ENCODE results near the gene ANKFY1.
"Not testable (repeated sequence)": the region's sequence is repeated elsewhere in the genome, so short reads cannot be mapped to it uniquely, and the experiment has no call there.

The ANKFY1 gene

DNA sequence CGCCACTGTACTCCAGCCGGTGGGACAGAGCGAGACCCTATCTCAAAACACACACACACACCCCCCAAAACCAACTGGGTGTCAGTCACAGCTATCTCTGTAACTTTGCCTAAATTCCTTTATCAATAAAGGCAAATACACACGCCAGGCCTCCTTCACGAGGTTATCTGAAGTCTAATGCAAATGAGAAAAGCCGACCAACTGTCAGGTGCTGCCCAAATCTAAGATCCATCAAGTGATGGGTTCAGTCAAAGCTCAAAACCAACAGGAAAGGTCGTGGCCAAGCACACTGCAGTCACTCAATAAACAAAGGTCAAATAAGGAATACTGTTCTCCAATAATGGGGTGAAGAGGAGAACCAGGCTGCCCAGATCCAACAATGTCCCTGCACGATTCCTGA is 1.1 kb downstream of the ANKFY1 start:
- no peak for DNase-seq

DNA sequence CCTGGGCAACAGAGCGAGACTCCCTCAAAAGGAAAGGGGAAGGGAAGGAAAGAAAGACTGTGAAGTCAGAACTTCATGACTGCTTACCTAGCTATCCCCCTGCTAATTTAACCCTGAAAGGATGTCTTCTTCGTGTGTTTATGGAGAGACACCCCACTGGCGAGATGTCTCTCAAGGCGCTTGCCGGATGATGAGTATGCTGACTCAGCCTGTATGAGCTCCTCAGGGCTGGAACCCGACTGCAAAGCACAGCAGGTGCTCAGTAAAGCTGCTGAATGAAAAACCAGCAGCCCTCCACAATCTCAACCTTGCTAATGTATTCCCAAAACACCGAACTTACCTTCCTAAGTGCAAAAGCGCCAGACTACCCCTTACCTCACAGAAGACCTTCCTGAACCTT is 2.3 kb downstream of the ANKFY1 start:
- DNase-seq = no peak

- no peak for DNase-seq
Observed at GRCh38 chr17:4258867-4259266, 4.9 kb downstream of the ANKFY1 start.

GRCh38 chr17:4256952-4257351 is 6.8 kb downstream of the ANKFY1 start:
- no peak for DNase-seq

DNA sequence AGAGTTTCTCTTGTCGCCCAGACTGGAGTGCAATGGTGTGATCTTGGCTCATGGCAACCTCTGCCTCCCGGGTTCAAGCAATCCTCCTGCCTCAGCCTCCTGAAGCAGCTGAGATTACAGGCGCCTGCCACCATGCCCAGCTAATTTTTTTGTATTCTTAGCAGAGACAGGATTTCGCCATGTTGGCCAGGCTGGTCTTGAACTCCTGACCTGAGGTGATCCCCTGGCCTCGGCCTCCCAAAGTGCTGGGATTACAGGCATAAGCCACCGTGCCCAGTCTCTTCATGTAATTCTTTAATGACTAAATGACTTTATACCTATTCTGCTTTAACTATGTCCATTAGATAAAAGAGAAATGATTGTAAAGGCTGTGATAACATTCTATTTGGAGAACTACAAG is 8.5 kb downstream of the ANKFY1 start:
- not testable (repeated sequence) for DNase-seq

- DNase-seq = no peak
Observed at GRCh38 chr17:4250887-4251286, 12.9 kb downstream of the ANKFY1 start.

- no peak for DNase-seq
Observed at GRCh38 chr17:4249452-4250029, 14.2 kb downstream of the ANKFY1 start.

DNA sequence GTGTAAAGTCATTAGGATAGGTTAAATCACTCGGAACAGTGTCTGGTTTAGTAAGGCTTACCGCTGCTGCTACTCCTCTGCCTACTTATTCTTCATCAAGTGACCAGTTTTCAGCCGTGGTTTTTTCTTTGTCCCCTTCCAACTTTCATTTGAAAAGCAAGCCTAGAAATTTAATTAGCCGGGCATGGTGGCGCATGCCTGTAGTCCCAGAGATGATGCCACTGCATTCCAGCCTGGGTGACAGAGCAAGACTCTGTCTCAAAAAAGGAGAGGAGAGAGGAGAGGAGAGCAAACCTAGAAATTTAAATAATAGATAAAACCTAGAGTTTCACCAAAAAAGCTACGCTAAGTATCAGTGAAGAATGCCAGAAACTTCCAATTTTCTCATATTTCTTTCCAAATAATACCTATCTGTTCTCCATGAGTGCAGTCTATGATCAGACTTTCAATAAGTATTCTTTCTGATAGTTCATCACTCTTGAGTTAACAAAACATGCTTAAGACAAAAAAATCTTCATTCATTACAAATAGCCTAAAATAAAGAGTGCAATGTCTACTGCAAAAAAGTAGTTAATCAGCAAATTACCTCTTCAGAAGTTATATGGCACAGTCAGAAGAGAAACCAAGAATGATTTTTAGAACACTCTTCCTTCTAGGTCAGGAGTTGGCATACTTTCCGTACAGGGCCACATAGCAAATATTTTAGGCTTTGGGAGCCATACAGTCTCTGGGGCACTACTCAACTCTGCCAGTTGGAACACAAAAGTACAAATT is 15.1 kb downstream of the ANKFY1 start:
- DNase-seq = peak in 3 of 58 donors; percentile 1 to 13 (median 4)

DNA sequence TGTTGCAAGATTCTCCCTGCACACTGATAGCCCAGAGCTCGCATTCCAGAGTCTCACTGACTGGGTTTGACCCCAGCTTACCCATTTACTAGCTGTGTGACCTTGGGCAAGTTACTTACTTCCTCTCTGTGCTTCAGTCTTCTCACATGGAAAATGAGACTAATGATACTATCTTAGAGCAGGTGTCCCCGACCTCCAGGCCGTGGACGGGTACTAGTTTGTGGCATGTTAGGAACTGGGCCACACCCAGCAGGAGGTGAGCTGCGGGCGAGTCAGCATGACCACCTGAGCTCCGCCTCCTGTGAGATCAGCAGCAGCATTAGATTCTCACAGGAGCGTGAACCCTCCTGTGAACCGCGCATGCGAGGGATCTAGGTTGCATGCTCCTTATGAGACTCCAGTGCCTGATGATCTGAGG is 15.8 kb downstream of the ANKFY1 start:
- no peak for DNase-seq

GRCh38 chr17:4247361-4247970 is 16.3 kb downstream of the ANKFY1 start:
- DNase-seq = no peak

DNA sequence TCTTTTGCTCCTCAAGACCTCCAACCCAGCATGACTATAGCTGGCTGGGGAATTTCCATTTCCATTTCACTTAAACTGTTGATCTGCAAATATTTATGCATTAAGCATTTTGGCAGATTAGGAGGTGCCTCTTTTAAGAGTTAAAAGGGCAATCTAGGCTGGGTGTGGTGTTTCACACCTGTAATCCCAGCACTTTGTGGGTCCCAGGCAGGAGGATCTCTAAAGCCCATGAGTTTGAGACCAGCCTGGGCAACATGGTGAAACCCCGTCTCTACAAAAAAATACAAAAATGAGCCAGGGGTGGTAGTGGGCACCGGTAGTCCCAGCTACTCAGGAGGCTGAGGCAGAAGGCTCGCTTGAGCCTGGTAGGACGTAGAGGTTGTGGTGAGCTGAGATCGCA is 17.1 kb downstream of the ANKFY1 start:
- no peak for DNase-seq

- no peak for DNase-seq
Observed at GRCh38 chr17:4241535-4241934, 22.2 kb downstream of the ANKFY1 start.

DNA sequence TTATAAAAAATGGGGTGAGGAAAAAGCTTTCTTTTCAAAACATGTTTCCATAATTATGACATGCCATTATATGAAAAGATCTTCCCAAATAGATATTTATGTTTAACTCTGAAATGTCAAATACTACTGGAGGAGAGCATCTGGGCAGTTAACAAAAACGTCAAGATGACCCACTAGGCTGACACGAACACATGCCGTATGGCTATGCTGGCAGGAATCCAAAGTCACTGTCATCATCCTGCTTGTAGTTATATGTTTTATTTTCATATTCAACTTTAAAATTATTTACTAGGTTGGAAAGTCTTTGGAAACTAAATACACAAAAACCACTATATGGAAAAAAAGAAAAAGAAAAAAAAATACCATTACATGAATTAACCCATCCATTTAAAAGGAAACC is 27.3 kb downstream of the ANKFY1 start:
- DNase-seq = peak in 1 of 58 donors; percentile 16

DNA sequence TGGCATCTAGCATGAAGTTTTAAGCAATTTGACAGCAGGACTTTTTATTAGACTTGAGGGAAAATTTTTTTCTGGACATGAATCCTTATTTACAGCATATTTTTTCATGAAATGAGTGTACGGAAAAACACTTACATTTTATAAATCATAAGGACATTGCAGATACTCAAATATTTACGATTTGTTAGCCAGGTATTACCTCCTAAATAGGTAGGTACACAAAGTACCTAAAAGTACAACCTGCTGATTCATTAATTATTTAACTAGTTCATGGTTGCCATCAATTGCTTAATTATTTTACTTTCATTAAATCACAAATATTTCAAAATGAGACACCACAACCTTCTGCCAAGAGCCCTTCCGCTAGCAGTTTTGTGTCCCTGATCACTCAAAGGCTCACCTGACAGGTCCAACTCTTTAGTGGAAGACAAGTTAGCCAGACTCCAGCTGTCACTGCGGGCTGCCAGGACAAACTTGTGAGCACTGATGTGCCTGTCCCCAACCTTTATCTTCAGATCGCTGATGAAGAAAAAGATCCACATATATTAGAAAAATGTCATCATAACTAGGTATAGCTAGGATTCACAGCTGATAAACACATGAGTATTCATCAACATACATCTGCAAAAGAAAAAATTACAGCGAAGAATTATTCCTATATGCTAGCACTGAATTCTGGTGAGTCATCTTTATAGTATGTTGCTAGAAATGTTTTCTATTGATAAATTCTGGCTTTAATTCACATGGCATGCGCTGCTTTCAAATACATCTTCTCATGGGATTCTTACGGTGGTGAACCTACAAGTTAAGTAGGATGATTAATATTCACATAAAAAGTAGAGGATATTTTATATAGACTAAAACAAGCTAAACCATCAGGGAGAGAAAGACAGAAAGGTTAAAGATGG is 28.2 kb downstream of the ANKFY1 start:
- DNase-seq = no peak

- no peak for DNase-seq
Observed at GRCh38 chr17:4234401-4234800, 29.4 kb downstream of the ANKFY1 start.

DNA sequence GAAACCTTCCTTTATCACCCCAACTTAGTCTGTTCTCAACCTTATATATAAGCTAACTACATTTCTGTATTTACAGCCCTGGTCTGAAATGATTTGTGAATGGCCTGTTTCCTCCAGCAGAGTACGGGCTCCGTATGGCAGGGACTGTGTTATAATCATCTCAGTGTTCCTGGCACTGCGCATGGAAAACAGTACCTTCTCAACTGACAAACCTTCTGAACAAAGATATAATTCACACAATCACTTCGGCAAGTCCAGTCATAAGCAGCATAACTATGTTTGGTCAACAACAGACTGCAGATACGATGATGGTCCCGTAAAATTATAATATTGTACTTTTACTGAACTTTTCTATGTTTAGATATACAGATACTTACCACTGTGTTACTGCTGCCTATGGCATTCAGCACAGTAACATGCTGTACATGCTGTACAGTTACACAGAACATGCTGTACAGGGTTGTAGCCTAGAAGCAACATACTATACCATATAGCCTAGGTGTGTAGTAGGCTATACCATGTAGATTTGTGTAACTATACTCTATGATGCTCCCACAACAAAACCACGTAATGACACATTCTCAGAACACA is 30.0 kb downstream of the ANKFY1 start:
- peak in 1 of 58 donors; percentile 6 for DNase-seq

- no peak for DNase-seq
Observed at GRCh38 chr17:4232168-4232813, 31.5 kb downstream of the ANKFY1 start.

- DNase-seq = peak in 25 of 58 donors; percentile 2 to 74 (median 25)
Observed at GRCh38 chr17:4229627-4230541, 33.9 kb downstream of the ANKFY1 start.

GRCh38 chr17:4221899-4222659 is 41.7 kb downstream of the ANKFY1 start:
- DNase-seq = no peak
